Left renal cortex interstitium (tissue), 4 donors: ENCODE results near the gene ZNF282. TPM values are rescaled to one million over a fixed set of nuclear protein-coding genes. Genes with fewer than 3 reads are reported as not detected.
"Not testable (repeated sequence)": the region's sequence is repeated elsewhere in the genome, so short reads cannot be mapped to it uniquely, and the experiment has no call there.

Experiments used
- DNase-seq, 4 donors: peaks; one replicate each; pipeline ENCODE4 v3.0.0-alpha.2; 2013; ENCODE audit warnings: low read depth in 4 of 4, low spot score in 2 of 4, missing footprints in 1 of 4
- polyA plus RNA-seq, 4 donors: library from polyadenylated mRNA; unstranded; fragments of 120-200 nt; gene quantifications; one replicate each; pipeline ENCODE4 v1.2.1, GENCODE V29; 2013; ENCODE audit not compliant: insufficient read length in 4 of 4

The ZNF282 gene
- polyA plus RNA-seq, 4 donors: 23.4 to 31.1 (median 30.1) TPM

DNA sequence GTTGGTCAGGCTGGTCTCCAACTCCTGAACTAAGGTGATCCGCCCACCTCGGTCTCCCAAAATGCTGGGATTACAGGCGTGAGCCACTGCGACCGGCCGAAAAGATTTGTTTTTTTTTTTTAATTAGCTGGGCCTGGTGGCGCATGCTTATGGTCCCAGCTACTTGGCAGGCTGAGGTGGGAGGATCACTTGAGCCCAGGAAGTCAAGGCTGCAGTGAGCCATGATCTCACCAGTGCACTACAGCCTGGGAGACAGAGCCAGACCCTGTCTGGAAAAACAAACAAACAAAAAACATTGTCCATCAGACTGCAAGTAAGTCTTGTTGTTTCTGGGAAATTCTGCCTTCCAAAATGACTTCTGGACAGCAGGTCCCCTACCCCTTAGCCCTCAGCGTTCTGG, 27.8 kb downstream of the ZNF282 start:
- DNase-seq: no peak

- no peak for DNase-seq
These were observed 28.4 kb downstream of the ZNF282 start for GRCh38 chr7:149223761-149224160.

- DNase-seq: no peak
These were observed 29.0 kb downstream of the ZNF282 start for GRCh38 chr7:149224352-149224751.

DNA sequence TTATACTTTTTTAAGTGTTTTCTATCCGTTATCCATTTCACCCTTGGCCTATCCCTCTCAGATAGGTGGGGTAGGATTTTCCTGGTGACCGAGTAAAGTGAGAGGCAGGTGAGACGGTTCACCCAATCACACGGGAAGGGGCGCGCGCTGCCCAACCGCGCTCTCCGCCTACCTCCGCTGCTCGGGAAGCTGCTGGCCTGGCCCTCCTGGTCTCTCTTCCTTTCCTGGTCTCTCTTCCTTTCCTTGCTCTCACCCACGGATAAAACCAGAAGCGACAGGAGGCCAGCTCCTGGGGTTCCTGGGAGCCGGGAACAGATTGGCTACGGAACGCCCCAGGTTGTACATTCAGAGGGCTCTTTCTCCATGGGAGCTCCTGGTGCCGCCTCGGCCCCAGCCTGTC, 29.8 kb downstream of the ZNF282 start:
- DNase-seq: no peak

- no peak for DNase-seq
These were observed 30.3 kb downstream of the ZNF282 start for GRCh38 chr7:149225656-149226055.

DNA sequence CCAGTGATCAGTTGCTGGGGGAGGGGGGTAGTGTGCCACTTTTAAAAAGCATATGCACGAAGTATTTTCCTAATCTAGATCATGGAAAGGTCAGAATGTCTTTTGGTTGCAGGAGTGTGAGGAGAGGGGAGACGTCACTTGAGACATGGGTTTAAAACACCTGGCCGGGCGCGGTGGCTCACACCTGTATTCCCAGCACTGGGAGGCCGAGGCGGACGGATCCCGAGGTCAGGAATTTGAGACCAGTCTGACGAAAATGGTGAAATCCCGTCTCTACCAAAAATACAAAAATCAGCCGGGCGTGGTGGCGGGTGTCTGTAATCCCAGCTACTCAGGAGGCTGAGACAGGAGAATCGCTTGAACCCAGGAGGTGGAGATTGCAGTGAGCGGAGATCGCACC, 31.0 kb downstream of the ZNF282 start:
- not testable (repeated sequence) for DNase-seq

GRCh38 chr7:149226840-149227494, 31.6 kb downstream of the ZNF282 start:
- DNase-seq: no peak

- no peak for DNase-seq
These were observed 33.6 kb downstream of the ZNF282 start for GRCh38 chr7:149228831-149229471.

DNA sequence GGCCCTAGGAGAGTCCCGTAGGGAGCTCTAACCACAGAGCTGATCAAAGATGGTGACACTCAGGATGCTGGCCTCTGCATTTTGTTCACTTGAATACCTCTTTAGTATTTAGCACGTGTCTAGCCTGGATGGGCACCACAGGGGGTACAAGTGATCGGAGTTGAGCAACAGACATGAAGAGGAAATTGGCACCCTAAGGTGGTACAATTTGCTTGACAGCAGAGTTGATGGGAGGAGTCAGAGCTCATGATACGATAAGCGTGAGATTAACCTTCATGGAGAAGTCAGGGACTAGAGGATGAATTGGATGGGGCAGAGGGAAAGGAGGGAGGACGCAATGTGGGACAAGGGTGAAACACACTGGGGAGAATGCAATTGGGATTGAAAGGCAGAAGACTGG, 34.2 kb downstream of the ZNF282 start:
- DNase-seq: no peak

GRCh38 chr7:149232362-149232761, 37.0 kb downstream of the ZNF282 start:
- DNase-seq: no peak

DNA sequence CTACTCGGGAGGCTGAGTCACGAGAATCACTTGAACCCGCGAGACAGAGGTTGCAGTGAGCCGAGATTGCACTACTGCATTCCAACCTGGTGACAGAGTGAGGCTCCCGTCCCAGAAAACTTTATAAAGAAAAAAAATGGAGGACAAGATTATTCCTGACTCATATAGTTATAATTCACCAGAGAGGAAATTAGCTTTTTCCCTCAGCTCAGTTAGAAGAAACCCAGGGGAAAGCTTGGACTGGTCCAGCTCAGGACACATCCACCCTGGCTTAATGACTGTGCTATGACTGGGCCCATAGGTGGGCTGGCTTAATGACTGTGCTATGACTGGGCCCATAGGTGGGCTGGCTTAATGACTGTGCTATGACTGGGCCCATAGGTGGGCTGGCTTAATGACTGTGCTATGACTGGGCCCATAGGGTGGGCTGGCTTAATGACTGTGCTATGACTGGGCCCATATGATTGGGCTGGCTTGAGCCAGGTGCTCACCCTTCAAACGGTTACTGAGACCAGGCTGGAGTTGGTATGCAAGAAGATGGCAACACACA, 38.4 kb downstream of the ZNF282 start:
- not testable (repeated sequence) for DNase-seq

DNA sequence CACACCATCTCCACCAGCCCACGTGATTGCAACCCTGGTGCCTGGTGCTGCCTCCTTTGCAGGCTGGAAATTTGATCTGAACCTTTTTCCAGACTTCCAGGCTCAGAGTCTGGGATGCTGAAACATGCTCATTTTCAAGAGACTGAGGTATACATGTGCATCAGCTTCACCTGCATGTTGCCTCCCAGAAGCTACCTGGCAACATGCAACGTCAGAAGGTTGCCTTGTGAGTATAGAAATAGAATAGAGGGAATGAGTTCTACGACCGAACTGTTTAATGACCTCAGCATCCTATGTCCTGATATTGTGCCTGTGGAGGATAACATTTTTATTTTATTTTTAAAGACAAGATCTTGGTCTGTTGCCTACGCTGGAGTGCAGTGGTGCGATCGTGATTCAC, 42.2 kb downstream of the ZNF282 start:
- no peak for DNase-seq

GRCh38 chr7:149238051-149238450, 42.7 kb downstream of the ZNF282 start:
- DNase-seq: no peak

DNA sequence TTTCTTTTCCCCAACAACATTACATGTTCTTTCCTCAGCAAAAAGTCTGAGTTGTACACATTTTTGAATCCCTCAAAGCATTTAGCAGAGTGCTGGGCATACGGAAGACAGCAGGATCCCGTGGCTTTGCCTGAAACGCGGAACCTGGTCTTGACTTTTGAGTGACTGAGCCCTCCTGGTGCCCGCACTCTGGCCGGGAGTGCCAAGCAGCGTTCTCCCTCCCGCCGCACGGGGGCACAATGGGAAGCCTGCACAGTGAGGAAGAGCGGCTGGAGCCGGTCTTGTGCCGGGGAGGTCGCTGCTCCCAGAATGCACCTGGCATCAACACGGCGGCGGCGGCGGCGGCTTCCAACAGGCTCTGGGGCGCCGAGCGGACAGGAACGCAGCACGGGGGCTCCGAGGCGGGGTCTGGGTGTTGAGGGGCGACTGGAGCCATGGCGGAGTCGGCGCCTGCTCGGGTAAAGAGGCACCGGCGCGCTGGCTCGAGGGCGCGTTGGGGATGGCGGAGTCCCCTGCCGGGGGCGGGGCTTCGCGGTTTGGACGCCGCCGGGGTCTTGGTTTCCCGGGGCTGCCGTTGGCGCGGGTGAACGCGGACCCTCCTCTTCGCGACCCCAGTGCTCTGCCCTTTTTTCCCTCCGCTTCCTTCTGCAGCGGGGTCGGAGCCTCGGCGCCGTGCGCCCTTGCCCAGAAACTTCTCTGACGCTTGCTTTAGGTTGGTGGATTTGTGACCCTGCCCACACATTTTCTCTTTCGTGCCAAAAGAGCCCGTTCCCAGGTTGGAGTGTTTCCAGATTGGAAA, 44.2 kb downstream of the ZNF282 start, which contains the start of gene ZNF212:
TSS of gene ZNF212 (plus strand) at position 307 of the 799 bp plus-strand sequence. CDS start at position 435, 128 bp downstream.
- peak; percentile 25 to 84 (median 57) for DNase-seq

DNA sequence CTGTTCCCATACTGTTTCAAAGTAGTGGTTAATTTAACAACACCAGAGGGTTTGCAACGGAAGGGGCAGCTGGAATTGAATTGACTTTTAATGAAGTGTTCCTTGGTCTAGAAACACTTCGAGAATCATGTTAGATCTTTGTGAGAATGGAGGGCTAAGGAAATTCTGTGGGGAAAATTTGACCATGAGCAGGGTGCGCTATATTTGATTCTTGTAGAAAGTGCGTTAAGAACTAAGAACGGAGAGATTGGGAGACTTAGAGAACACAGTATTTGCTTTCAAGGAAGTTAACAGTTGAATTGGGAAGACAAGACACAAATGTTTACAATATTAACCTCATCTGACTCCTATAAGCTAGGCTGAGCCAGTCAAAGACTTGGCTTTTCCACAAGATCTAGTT, 45.3 kb downstream of the ZNF282 start:
- DNase-seq: no peak

GRCh38 chr7:149241696-149242095, 46.4 kb downstream of the ZNF282 start:
- DNase-seq: no peak

GRCh38 chr7:149245244-149245643, 49.9 kb downstream of the ZNF282 start:
- DNase-seq: no peak

GRCh38 chr7:149245744-149246143, 50.4 kb downstream of the ZNF282 start:
- no peak for DNase-seq

DNA sequence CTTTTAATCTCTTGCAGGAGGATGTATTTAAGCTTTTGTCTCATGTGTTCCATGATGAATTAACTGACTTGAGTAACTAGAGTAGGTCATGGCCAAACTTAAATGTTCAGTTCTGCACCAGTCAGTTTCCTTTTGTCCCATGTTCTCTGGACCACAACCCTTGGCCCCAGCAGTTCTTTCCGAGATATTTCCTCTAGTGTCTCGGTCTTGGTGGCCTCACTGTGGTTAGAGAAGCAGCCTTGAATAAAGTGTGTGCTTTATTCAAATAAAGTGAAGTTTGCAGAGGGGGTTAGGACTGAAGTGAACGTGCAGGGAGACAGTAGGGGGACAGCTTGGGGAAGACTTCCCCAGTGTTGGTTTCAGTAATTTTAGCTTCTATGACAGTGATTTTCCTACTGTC, 53.4 kb downstream of the ZNF282 start:
- DNase-seq: no peak

GRCh38 chr7:149250151-149250550, 54.8 kb downstream of the ZNF282 start:
- DNase-seq: not testable (repeated sequence)

- not testable (repeated sequence) for DNase-seq
These were observed 56.2 kb downstream of the ZNF282 start for GRCh38 chr7:149251518-149251917.
